ENCODE data around the gene CPED1. TPM values are rescaled to one million over a fixed set of nuclear protein-coding genes. Genes with fewer than 3 reads are reported as not detected.

CPED1 gene
- total RNA-seq, 1 experiment from 2014 or later = 0.44 TPM

DNA sequence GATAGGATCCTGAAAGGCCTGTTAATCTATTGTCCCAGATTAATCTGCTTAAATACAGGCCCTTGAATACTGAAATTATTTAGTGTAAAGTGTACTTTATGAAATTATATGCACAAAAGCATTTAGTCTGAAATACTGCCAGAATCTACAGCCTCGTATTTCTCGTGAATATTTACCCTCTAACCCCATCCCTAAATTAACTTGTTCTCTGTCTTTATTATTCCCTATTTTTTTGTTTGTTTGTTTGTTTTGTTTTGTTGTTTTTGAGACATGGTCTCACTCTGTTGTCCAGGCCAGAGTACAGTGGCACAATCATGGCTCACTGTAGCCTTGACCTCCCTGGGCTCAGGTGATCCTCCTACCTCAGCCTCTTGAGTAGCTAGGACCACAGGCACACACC, 2.7 kb upstream of the CPED1 start:
- Mint-ChIP-seq H3K27me3 (ENCODE audit: low read depth) (peaks cover 25% of the 10 kb centered on the region), H3K36me3 (no peaks in the 10 kb centered on the region)

DNA sequence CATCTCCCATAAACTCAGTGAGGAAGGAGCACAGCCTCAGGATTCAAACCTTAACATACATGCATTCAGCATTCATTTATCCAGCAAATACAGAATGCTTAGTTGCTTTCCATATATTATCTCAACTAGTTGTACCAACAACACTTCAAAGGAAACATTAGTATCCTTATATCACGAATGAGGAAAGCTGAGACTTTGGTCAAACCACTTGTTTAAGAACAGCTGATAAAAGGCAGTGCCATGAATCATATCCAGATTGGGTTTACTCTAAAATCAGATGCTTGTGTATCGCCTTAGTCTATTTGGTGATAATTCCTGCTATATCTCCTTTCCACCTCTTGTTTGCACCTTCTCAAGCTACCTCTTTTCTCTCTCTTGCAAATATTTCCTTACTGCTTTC, 1.9 kb upstream of the CPED1 start:
- Mint-ChIP-seq H3K27me3 (ENCODE audit: low read depth) (peaks cover 25% of the 10 kb centered on the region), H3K4me1 (peaks cover 14% of the 10 kb centered on the region), H3K9me3 (no peaks in the 10 kb centered on the region), H3K27ac (no peak overlapping the region), H3K4me3 (no peak overlapping the region), H3K36me3 (no peaks in the 10 kb centered on the region)
- no peak for TF ChIP-seq TEAD1 (CRISPR knock-in tag; IDR thresholded peaks at IDR 0.05)
- no peak for TF ChIP-seq CREM (CRISPR knock-in tag; IDR thresholded peaks at IDR 0.05)
- TF ChIP-seq IRF2 (CRISPR knock-in tag; IDR thresholded peaks at IDR 0.05; ENCODE audit: borderline replicate concordance, low read depth) = no peak
- TF ChIP-seq, protein P1, sequence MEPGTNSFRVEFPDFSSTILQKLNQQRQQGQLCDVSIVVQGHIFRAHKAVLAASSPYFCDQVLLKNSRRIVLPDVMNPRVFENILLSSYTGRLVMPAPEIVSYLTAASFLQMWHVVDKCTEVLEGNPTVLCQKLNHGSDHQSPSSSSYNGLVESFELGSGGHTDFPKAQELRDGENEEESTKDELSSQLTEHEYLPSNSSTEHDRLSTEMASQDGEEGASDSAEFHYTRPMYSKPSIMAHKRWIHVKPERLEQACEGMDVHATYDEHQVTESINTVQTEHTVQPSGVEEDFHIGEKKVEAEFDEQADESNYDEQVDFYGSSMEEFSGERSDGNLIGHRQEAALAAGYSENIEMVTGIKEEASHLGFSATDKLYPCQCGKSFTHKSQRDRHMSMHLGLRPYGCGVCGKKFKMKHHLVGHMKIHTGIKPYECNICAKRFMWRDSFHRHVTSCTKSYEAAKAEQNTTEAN (CRISPR knock-in tag; IDR thresholded peaks at IDR 0.05) = no peak
- TF ChIP-seq, protein P2, sequence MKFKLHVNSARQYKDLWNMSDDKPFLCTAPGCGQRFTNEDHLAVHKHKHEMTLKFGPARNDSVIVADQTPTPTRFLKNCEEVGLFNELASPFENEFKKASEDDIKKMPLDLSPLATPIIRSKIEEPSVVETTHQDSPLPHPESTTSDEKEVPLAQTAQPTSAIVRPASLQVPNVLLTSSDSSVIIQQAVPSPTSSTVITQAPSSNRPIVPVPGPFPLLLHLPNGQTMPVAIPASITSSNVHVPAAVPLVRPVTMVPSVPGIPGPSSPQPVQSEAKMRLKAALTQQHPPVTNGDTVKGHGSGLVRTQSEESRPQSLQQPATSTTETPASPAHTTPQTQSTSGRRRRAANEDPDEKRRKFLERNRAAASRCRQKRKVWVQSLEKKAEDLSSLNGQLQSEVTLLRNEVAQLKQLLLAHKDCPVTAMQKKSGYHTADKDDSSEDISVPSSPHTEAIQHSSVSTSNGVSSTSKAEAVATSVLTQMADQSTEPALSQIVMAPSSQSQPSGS (CRISPR knock-in tag; IDR thresholded peaks at IDR 0.05; ENCODE audit: borderline replicate concordance, low read depth) = no peak
- no peak for TF ChIP-seq NR1H2 (CRISPR knock-in tag; IDR thresholded peaks at IDR 0.05)
- no peak for TF ChIP-seq GTF2I (CRISPR knock-in tag; conservative IDR thresholded peaks at IDR 0.05)
- TF ChIP-seq, protein P3, sequence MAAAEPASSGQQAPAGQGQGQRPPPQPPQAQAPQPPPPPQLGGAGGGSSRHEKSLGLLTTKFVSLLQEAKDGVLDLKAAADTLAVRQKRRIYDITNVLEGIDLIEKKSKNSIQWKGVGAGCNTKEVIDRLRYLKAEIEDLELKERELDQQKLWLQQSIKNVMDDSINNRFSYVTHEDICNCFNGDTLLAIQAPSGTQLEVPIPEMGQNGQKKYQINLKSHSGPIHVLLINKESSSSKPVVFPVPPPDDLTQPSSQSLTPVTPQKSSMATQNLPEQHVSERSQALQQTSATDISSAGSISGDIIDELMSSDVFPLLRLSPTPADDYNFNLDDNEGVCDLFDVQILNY (CRISPR knock-in tag; IDR thresholded peaks at IDR 0.05) = no peak
- TF ChIP-seq, protein P4, sequence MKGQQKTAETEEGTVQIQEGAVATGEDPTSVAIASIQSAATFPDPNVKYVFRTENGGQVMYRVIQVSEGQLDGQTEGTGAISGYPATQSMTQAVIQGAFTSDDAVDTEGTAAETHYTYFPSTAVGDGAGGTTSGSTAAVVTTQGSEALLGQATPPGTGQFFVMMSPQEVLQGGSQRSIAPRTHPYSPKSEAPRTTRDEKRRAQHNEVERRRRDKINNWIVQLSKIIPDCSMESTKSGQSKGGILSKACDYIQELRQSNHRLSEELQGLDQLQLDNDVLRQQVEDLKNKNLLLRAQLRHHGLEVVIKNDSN (CRISPR knock-in tag; IDR thresholded peaks at IDR 0.05) = no peak
- ATAC-seq (no peak), DNase-seq (ENCODE audit: low spot score) (no peak)
- ChIA-PET POLR2A (no interaction called here), CTCF (interaction anchor here (0.8 to 4.9 kb wide), 6 partner anchors 14 to 195 kb away, joined by 3 to 50 read pairs (median 8); no protein-coding TSS in a partner anchor)

More for the DNA sequence above, 2.7 kb upstream of the CPED1 start:
- ChIA-PET CTCF (interaction anchor here (2.5 to 4.9 kb wide), 3 partner anchors 97 to 194 kb away, joined by 10 to 50 read pairs (median 28); no protein-coding TSS in a partner anchor), POLR2A (no interaction called here)
- TF ChIP-seq, protein P5, sequence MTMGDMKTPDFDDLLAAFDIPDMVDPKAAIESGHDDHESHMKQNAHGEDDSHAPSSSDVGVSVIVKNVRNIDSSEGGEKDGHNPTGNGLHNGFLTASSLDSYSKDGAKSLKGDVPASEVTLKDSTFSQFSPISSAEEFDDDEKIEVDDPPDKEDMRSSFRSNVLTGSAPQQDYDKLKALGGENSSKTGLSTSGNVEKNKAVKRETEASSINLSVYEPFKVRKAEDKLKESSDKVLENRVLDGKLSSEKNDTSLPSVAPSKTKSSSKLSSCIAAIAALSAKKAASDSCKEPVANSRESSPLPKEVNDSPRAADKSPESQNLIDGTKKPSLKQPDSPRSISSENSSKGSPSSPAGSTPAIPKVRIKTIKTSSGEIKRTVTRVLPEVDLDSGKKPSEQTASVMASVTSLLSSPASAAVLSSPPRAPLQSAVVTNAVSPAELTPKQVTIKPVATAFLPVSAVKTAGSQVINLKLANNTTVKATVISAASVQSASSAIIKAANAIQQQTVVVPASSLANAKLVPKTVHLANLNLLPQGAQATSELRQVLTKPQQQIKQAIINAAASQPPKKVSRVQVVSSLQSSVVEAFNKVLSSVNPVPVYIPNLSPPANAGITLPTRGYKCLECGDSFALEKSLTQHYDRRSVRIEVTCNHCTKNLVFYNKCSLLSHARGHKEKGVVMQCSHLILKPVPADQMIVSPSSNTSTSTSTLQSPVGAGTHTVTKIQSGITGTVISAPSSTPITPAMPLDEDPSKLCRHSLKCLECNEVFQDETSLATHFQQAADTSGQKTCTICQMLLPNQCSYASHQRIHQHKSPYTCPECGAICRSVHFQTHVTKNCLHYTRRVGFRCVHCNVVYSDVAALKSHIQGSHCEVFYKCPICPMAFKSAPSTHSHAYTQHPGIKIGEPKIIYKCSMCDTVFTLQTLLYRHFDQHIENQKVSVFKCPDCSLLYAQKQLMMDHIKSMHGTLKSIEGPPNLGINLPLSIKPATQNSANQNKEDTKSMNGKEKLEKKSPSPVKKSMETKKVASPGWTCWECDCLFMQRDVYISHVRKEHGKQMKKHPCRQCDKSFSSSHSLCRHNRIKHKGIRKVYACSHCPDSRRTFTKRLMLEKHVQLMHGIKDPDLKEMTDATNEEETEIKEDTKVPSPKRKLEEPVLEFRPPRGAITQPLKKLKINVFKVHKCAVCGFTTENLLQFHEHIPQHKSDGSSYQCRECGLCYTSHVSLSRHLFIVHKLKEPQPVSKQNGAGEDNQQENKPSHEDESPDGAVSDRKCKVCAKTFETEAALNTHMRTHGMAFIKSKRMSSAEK (CRISPR knock-in tag; IDR thresholded peaks at IDR 0.05; ENCODE audit: borderline replicate concordance) = no peak
- Mint-ChIP-seq H3K4me1 (peaks cover 14% of the 10 kb centered on the region), H3K9me3 (no peaks in the 10 kb centered on the region), H3K27ac (no peak overlapping the region), H3K4me3 (no peak overlapping the region)
- DNase-seq (ENCODE audit: low spot score) (no peak), ATAC-seq (no peak)

DNA sequence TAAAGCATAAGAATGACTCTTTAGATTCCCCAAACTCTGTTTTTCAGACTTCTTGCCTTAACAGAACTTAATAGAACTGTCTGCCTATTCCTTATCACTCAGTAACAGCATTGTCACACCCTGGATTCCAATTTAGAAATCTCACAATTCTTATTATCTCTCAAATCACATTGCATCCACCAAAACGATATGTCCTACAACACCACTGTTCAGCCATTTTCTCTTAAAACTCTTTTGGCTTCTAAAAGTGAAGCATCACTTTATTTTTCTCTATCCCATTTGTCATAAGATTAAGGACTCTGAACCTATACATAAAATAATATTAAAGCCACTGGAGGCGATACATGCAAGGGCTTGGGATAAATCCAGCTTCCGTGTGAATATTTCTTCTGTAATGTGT, 1.2 kb upstream of the CPED1 start:
- ATAC-seq (no peak), DNase-seq (ENCODE audit: low spot score) (no peak)
- H3K4me3 Mint-ChIP-seq = no peak overlapping the region
- ChIA-PET POLR2A (interaction anchor here (1.3 kb wide), 1 partner anchor 36 kb away, joined by 3 read pairs; the partner anchor contains the start of gene ING3), CTCF (interaction anchor here (0.8 to 4.9 kb wide), 8 partner anchors 13 to 195 kb away, joined by 3 to 50 read pairs (median 8); no protein-coding TSS in a partner anchor)
- H3K9me3 Mint-ChIP-seq = no peaks in the 10 kb centered on the region
- H3K27me3 Mint-ChIP-seq (ENCODE audit: low read depth) = peaks cover 25% of the 10 kb centered on the region
- H3K27ac Mint-ChIP-seq = no peak overlapping the region
- peaks cover 11% of the 10 kb centered on the region for H3K4me1 Mint-ChIP-seq
- no peaks in the 10 kb centered on the region for H3K36me3 Mint-ChIP-seq
- TF ChIP-seq FOXK1 (CRISPR knock-in tag; IDR thresholded peaks at IDR 0.05) (no peak), ZNF263 (CRISPR knock-in tag; IDR thresholded peaks at IDR 0.05; ENCODE audit: low read depth) (no peak), ZBTB21 (CRISPR knock-in tag; IDR thresholded peaks at IDR 0.05; ENCODE audit: borderline replicate concordance) (no peak), IRF2 (CRISPR knock-in tag; IDR thresholded peaks at IDR 0.05; ENCODE audit: borderline replicate concordance, low read depth) (no peak), HMGA2 (CRISPR knock-in tag; IDR thresholded peaks at IDR 0.05) (no peak), NR3C1 (CRISPR knock-in tag; conservative IDR thresholded peaks at IDR 0.05; ENCODE audit: low read depth) (no peak)
- TF ChIP-seq, protein P6, sequence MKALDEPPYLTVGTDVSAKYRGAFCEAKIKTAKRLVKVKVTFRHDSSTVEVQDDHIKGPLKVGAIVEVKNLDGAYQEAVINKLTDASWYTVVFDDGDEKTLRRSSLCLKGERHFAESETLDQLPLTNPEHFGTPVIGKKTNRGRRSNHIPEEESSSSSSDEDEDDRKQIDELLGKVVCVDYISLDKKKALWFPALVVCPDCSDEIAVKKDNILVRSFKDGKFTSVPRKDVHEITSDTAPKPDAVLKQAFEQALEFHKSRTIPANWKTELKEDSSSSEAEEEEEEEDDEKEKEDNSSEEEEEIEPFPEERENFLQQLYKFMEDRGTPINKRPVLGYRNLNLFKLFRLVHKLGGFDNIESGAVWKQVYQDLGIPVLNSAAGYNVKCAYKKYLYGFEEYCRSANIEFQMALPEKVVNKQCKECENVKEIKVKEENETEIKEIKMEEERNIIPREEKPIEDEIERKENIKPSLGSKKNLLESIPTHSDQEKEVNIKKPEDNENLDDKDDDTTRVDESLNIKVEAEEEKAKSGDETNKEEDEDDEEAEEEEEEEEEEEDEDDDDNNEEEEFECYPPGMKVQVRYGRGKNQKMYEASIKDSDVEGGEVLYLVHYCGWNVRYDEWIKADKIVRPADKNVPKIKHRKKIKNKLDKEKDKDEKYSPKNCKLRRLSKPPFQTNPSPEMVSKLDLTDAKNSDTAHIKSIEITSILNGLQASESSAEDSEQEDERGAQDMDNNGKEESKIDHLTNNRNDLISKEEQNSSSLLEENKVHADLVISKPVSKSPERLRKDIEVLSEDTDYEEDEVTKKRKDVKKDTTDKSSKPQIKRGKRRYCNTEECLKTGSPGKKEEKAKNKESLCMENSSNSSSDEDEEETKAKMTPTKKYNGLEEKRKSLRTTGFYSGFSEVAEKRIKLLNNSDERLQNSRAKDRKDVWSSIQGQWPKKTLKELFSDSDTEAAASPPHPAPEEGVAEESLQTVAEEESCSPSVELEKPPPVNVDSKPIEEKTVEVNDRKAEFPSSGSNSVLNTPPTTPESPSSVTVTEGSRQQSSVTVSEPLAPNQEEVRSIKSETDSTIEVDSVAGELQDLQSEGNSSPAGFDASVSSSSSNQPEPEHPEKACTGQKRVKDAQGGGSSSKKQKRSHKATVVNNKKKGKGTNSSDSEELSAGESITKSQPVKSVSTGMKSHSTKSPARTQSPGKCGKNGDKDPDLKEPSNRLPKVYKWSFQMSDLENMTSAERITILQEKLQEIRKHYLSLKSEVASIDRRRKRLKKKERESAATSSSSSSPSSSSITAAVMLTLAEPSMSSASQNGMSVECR (CRISPR knock-in tag; IDR thresholded peaks at IDR 0.05; ENCODE audit: borderline replicate concordance) = no peak
- TF ChIP-seq, protein P1 (CRISPR knock-in tag; IDR thresholded peaks at IDR 0.05) = no peak

Data from WTC11 (cell line).